GM19468 (cell line): ENCODE measurements around the gene IL1RN.
"Not testable (repeated sequence)": the region's sequence is repeated elsewhere in the genome, so short reads cannot be mapped to it uniquely, and the experiment has no call there.

Experiments
- ATAC-seq: cut with Tn5 transposase; IDR thresholded peaks from one replicate; pipeline ENCODE4 v1.9.1; 2021; ENCODE audit warnings: mild to moderate bottlenecking, moderate library complexity, moderate number of reproducible peaks; ENCODE audit not compliant: unreplicated experiment; ENCODE audit errors: extremely low read depth

The IL1RN gene

GRCh38 chr2:113126845-113127645 lies at the start of gene IL1RN:
IL1RN (plus strand) TSS chr2:113127598; CDS start chr2:113127625, 27 bp downstream.
- ATAC-seq: no peak

- no peak for ATAC-seq
Observed at GRCh38 chr2:113077921-113078320, 49.5 kb upstream of the IL1RN start.

- no peak for ATAC-seq
Observed at GRCh38 chr2:113078350-113078839, 49.0 kb upstream of the IL1RN start.

GRCh38 chr2:113079131-113079530 lies 48.3 kb upstream of the IL1RN start:
- ATAC-seq: no peak

- no peak for ATAC-seq
Observed at GRCh38 chr2:113080134-113080533, 47.3 kb upstream of the IL1RN start.

GRCh38 chr2:113081488-113082210 lies 45.7 kb upstream of the IL1RN start:
- no peak for ATAC-seq

- no peak for ATAC-seq
Observed at GRCh38 chr2:113083296-113083695, 44.1 kb upstream of the IL1RN start.

- no peak for ATAC-seq
Observed at GRCh38 chr2:113084249-113085000, 43.0 kb upstream of the IL1RN start.

GRCh38 chr2:113085542-113085941 lies 41.9 kb upstream of the IL1RN start:
- ATAC-seq: no peak

- ATAC-seq: no peak
Observed at GRCh38 chr2:113088213-113088992, 39.0 kb upstream of the IL1RN start.

- ATAC-seq: no peak
Observed at GRCh38 chr2:113089916-113090315, 37.5 kb upstream of the IL1RN start.

GRCh38 chr2:113091231-113091896 lies 36.0 kb upstream of the IL1RN start:
- no peak for ATAC-seq

- ATAC-seq: no peak
Observed at GRCh38 chr2:113092864-113093612, 34.4 kb upstream of the IL1RN start.

- no peak for ATAC-seq
Observed at GRCh38 chr2:113093613-113093977, 33.8 kb upstream of the IL1RN start.

GRCh38 chr2:113096306-113096705 lies 31.1 kb upstream of the IL1RN start:
- not testable (repeated sequence) for ATAC-seq

- not testable (repeated sequence) for ATAC-seq
Observed at GRCh38 chr2:113096842-113097618, 30.4 kb upstream of the IL1RN start.

GRCh38 chr2:113098041-113098440 lies 29.4 kb upstream of the IL1RN start:
- ATAC-seq: peak; percentile 32

- no peak for ATAC-seq
Observed at GRCh38 chr2:113098532-113098931, 28.9 kb upstream of the IL1RN start.
